OCI-LY1 (cell line): Measurements from ENCODE around the gene MAGI1.

Experiments
- CTCF ChIP-seq: fragments of 200-600 bp; sonication (generic), shearing (Covaris generic); IDR thresholded peaks from 2 replicates; pipeline ENCODE4 v1.5.1; 2017; ENCODE audit warnings: mild to moderate bottlenecking, antibody characterized with exemption, low read length, moderate library complexity, mixed read lengths
- EZH2 ChIP-seq: fragments of 200-600 bp; sonication (generic), shearing (Covaris generic); IDR thresholded peaks from 2 replicates; pipeline ENCODE4 v1.8.0; 2017; ENCODE audit warnings: borderline replicate concordance, mixed run types, mild to moderate bottlenecking, antibody characterized with exemption, low read length, moderate library complexity, mixed read lengths

GRCh38 chr3:65532215-65532614, 506.5 kb downstream of the MAGI1 start:
- TF ChIP-seq CTCF (no peak), EZH2 (no peak)
